Fibroblast of skin of back (primary cell): ENCODE measurements around the gene NNT.
A peak's percentile ranks its signal among the peaks of the same experiment; 100 is the strongest.
"Not testable (repeated sequence)": the region's sequence is repeated elsewhere in the genome, so short reads cannot be mapped to it uniquely, and the experiment has no call there.

ENCODE experiments used
- DNase-seq: peaks from one replicate; pipeline ENCODE4 v3.0.0-alpha.2; 2013

Gene NNT

GRCh38 chr5:43667379-43667778 lies 64.4 kb downstream of the NNT start:
- not testable (repeated sequence) for DNase-seq

- peak; percentile 66 for DNase-seq
These were observed 71.6 kb downstream of the NNT start for GRCh38 chr5:43674536-43674935.

GRCh38 chr5:43675357-43675756 lies 72.4 kb downstream of the NNT start:
- DNase-seq: no peak

- no peak for DNase-seq
These were observed 73.3 kb downstream of the NNT start for GRCh38 chr5:43676083-43676840.

GRCh38 chr5:43677253-43677652 lies 74.3 kb downstream of the NNT start:
- no peak for DNase-seq

- DNase-seq: no peak
These were observed 76.2 kb downstream of the NNT start for GRCh38 chr5:43679214-43679613.

- DNase-seq: peak; percentile 38
These were observed 77.3 kb downstream of the NNT start for GRCh38 chr5:43680286-43680685.

GRCh38 chr5:43683884-43684471 lies 81.0 kb downstream of the NNT start:
- no peak for DNase-seq

GRCh38 chr5:43685252-43685950 lies 82.4 kb downstream of the NNT start:
- no peak for DNase-seq

- DNase-seq: no peak
These were observed 84.3 kb downstream of the NNT start for GRCh38 chr5:43687275-43687674.

GRCh38 chr5:43691275-43691674 lies 88.3 kb downstream of the NNT start:
- DNase-seq: no peak

- no peak for DNase-seq
These were observed 88.9 kb downstream of the NNT start for GRCh38 chr5:43691893-43692292.

GRCh38 chr5:43693411-43693810 lies 90.4 kb downstream of the NNT start:
- DNase-seq: no peak

- DNase-seq: no peak
These were observed 91.0 kb downstream of the NNT start for GRCh38 chr5:43694027-43694426.

GRCh38 chr5:43696444-43696843 lies 93.5 kb downstream of the NNT start:
- DNase-seq: not testable (repeated sequence)

- DNase-seq: no peak
These were observed 96.9 kb downstream of the NNT start for GRCh38 chr5:43699910-43700309.

GRCh38 chr5:43700601-43701000 lies 97.6 kb downstream of the NNT start:
- no peak for DNase-seq

GRCh38 chr5:43701227-43701626 lies 98.2 kb downstream of the NNT start:
- DNase-seq: no peak

- no peak for DNase-seq
These were observed 99.3 kb downstream of the NNT start for GRCh38 chr5:43702293-43702692.

- no peak for DNase-seq
These were observed 99.8 kb downstream of the NNT start for GRCh38 chr5:43702815-43703214.

- DNase-seq: no peak
These were observed 101.3 kb downstream of the NNT start for GRCh38 chr5:43704243-43704642.

- not testable (repeated sequence) for DNase-seq
These were observed 103.6 kb downstream of the NNT start for GRCh38 chr5:43706576-43706975.

- DNase-seq: peak; percentile 62
These were observed 108.5 kb downstream of the NNT start for GRCh38 chr5:43711496-43711895.

GRCh38 chr5:43712081-43712480 lies 109.1 kb downstream of the NNT start:
- no peak for DNase-seq
